Nephron progenitor cell (in vitro differentiated cells): ENCODE results near the gene BRAF.

ENCODE experiments used
- DNase-seq: peaks from one replicate; pipeline ENCODE4 v3.0.0; 2021
- H3K27ac Mint-ChIP-seq: 2 replicates; pipeline ENCODE4 v1.8.0; 2021; ENCODE audit warnings: mild to moderate bottlenecking, moderate library complexity, mixed read lengths
- H3K27me3 Mint-ChIP-seq: 2 replicates; pipeline ENCODE4 v1.8.0; 2021; ENCODE audit warnings: mild to moderate bottlenecking, low read depth, mixed read lengths; ENCODE audit not compliant: poor library complexity
- H3K36me3 Mint-ChIP-seq: 2 replicates; pipeline ENCODE4 v1.8.0; 2021; ENCODE audit warnings: low read depth, mixed read lengths
- H3K4me1 Mint-ChIP-seq: 2 replicates; pipeline ENCODE4 v1.8.0; 2021; ENCODE audit warnings: mixed read lengths
- H3K4me3 Mint-ChIP-seq: 2 replicates; pipeline ENCODE4 v1.8.0; 2021; ENCODE audit warnings: mild to moderate bottlenecking, moderate library complexity, mixed read lengths
- H3K9me3 Mint-ChIP-seq: 2 replicates; pipeline ENCODE4 v1.8.0; 2021; ENCODE audit warnings: mild to moderate bottlenecking, moderate library complexity, mixed read lengths
- TF ChIP-seq, protein P1 (sequence below): fragments of 200-600 bp; sonication (generic); IDR thresholded peaks from 2 replicates; pipeline ENCODE4 v1.5.0; 2021; ENCODE audit warnings: antibody characterized with exemption

Gene BRAF

DNA sequence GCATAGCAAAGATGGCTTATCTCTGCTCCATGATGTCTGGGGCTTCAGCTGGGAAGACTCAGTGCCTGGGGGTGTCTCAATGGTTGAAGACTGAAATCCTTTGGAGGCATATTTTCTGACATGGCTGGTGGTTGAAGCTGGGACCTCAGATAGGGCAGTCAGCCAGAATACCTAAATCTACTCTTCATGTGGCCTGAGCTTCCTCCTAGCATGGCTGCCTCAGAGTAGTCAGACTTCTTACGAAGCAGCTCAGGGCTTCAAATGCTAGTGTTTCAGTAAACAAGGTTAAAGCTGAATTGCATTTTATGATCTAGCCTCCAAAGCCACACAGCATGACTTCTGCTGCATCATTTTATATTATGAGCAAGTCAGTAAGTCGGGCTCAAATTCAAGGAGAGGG, 2.6 kb upstream of the BRAF start:
- TF ChIP-seq, protein P1, sequence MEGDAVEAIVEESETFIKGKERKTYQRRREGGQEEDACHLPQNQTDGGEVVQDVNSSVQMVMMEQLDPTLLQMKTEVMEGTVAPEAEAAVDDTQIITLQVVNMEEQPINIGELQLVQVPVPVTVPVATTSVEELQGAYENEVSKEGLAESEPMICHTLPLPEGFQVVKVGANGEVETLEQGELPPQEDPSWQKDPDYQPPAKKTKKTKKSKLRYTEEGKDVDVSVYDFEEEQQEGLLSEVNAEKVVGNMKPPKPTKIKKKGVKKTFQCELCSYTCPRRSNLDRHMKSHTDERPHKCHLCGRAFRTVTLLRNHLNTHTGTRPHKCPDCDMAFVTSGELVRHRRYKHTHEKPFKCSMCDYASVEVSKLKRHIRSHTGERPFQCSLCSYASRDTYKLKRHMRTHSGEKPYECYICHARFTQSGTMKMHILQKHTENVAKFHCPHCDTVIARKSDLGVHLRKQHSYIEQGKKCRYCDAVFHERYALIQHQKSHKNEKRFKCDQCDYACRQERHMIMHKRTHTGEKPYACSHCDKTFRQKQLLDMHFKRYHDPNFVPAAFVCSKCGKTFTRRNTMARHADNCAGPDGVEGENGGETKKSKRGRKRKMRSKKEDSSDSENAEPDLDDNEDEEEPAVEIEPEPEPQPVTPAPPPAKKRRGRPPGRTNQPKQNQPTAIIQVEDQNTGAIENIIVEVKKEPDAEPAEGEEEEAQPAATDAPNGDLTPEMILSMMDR = no peak
- no peak for DNase-seq
- H3K36me3 Mint-ChIP-seq = no peaks in the 10 kb centered on the region
- no peak overlapping the region for H3K27ac Mint-ChIP-seq
- peaks cover 37% of the 10 kb centered on the region for H3K27me3 Mint-ChIP-seq
- H3K4me3 Mint-ChIP-seq = no peak overlapping the region
- no peaks in the 10 kb centered on the region for H3K4me1 Mint-ChIP-seq
- peaks cover 12% of the 10 kb centered on the region for H3K9me3 Mint-ChIP-seq

DNA sequence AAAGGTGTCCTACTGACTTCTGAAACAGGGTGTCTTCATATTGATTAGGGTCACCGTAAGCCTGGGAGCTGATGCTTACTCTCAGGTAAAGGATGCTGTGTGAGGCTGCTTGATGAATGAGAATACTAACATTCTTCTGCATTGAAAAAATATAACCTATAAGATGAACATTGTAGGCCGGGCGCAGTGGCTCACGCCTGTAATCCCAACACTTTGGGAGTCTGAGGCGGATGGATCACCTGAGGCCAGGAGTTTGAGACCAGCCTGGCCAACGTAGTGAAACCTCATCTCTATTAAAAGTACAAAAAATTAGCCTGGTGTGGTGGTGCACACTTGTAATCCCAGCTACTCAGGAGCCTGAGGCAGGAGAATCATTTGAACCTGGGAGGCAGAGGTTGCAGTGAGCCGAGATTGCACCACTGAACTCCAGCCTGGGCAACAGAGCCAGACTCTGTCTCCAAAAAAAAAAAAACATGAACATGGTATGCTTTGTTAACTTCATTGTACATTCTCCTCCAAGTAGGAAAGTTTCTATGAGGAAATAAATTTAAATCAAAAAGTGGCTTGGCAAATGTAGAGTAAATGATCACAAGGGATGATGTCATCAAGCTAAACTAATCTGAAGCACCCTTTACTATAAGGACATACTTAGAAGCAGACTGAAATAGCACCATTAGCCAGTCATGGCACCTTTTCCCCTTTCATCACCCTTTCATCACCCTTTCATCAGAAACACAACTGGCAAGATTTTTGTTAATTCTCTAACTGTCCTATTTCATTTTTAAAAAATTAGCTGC, 1.5 kb upstream of the BRAF start:
- H3K9me3 Mint-ChIP-seq = peaks cover 12% of the 10 kb centered on the region
- H3K4me1 Mint-ChIP-seq = no peaks in the 10 kb centered on the region
- H3K27ac Mint-ChIP-seq = no peak overlapping the region
- no peak for DNase-seq
- H3K4me3 Mint-ChIP-seq = peak overlapping the region; percentile 60
- no peaks in the 10 kb centered on the region for H3K36me3 Mint-ChIP-seq
- peaks cover 26% of the 10 kb centered on the region for H3K27me3 Mint-ChIP-seq
- TF ChIP-seq, protein P1 = no peak

DNA sequence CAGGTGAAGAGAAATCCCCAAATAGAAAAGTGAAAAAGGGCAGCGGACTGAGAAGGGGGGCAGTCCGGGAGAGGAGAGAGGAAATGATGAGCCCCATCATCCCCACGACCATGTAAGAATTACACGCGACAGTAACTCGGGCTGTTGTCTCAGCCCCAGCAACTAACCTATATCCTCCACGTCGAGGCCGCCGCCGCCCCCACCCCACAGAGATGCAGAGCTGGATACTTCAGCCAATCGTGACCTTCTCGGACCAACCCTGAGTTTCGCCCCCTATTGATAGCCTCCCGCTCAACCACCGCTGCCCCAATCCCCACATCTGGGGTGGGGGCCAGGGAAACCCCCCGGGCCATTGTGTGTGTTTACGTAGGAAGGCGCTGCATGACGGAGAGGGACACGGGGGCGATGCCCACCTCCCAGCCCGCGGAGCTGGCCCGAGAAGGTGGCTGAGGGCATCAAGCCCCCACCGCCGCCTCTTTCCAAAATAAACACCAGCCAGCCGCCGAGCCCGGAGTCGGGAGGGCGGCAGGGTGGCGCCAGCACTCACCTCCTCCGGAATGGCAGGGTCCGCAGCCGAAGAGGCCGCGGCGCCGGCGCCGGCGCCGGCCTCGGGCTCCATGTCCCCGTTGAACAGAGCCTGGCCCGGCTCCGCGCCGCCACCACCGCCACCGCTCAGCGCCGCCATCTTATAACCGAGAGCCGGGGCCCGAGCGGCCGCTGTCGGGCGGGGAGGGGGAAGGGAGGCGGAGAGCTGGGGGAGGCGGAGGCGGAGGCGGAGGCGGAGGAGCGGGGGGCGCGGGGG, 509 bp downstream of the BRAF start:
- Mint-ChIP-seq H3K9me3 (peaks cover 25% of the 10 kb centered on the region), H3K4me1 (no peaks in the 10 kb centered on the region), H3K27ac (no peak overlapping the region), H3K4me3 (no peak overlapping the region), H3K36me3 (peaks cover 15% of the 10 kb centered on the region), H3K27me3 (peaks cover 21% of the 10 kb centered on the region)
- peak; percentile 85 for DNase-seq
- TF ChIP-seq, protein P1 = peak; percentile 15

DNA sequence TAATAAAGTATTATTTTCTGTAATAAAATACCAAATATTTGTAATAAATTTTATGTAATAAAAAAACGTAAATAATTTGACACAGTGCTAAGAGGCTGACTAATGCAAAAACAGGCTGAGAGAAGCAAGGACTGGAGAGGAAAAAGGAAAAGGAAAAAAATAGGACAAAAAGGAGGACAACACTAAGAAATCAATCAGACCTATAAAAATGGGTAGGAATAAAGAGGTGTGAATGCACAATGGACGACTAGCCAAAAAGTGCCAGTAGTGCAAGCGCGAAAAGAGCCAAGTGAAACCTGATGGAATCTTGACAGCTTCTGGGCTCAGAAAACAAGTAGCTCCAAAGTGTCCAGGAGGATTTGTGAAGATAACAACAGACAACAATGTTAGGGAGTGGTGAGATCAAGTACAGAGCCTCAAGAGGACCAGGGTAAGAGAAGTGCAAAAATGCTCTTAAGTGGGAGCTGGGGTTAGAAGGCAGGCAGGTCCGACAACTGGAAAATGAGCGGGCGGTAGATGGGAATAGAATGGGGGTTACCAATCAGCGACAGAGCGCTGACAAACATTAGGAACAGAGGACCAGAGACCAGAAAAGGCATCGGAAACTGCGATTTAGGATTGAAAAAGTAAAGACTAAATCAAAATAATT, 1.2 kb downstream of the BRAF start:
- Mint-ChIP-seq H3K27ac (no peak overlapping the region), H3K36me3 (peaks cover 22% of the 10 kb centered on the region), H3K4me1 (no peaks in the 10 kb centered on the region), H3K4me3 (no peak overlapping the region), H3K27me3 (peaks cover 15% of the 10 kb centered on the region), H3K9me3 (peaks cover 31% of the 10 kb centered on the region)
- TF ChIP-seq, protein P1 = no peak
- DNase-seq = no peak

DNA sequence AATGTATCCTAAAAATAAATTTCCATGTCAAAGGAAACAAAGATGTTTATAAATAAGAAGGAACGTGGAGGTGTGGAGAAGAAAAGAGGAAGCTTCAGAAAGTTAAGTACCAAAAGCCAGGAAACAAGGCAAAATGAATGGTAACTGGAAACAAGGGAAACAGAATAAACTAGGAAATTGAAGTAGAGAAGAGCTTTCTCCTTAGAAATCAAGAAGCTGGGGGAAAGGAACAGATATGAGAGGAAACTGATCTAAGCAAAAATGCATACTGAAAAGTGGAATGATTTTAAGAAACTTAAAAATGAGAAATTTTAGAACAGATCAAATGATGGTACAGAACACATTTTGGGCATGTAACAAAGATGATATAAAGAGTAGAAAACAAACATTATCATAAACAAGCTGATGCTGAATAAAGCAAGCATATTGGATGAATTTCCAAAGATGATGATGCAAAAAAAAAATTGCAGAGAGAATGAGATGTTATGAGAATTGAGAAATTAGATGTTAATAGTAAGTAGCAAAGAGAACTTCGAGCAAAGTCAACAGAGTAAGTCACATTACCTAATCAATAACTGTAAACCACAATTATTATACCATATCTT, 1.9 kb downstream of the BRAF start:
- Mint-ChIP-seq H3K9me3 (peaks cover 34% of the 10 kb centered on the region), H3K4me1 (no peaks in the 10 kb centered on the region), H3K27me3 (peaks cover 9% of the 10 kb centered on the region), H3K36me3 (peaks cover 28% of the 10 kb centered on the region), H3K27ac (no peak overlapping the region), H3K4me3 (no peak overlapping the region)
- TF ChIP-seq, protein P1 = no peak
- no peak for DNase-seq
